Stimulated activated CD8-positive, alpha-beta memory T cell treated with anti-CD3 and anti-CD28 coated beads, Interleukin-7, amount 100 ng/mL, for 24 hours (primary cell): Measurements from ENCODE around the gene MAP2K3.

Experiments
- DNase-seq: peaks from one replicate; pipeline ENCODE4 v3.0.0-alpha.2; 2020; ENCODE audit warnings: low read depth

Gene MAP2K3

GRCh38 chr17:21282850-21283249 is 1.7 kb upstream of the MAP2K3 start:
- DNase-seq, result no peak

- DNase-seq, result no peak
Measured at GRCh38 chr17:21283482-21284318, 811 bp upstream of the MAP2K3 start.

GRCh38 chr17:21285164-21286065 is 904 bp downstream of the MAP2K3 start:
- DNase-seq, result no peak

- no peak for DNase-seq
Measured at GRCh38 chr17:21286066-21286770, 1.7 kb downstream of the MAP2K3 start.

- DNase-seq, result no peak
Measured at GRCh38 chr17:21286909-21287702, 2.6 kb downstream of the MAP2K3 start.

GRCh38 chr17:21287703-21288449 is 3.4 kb downstream of the MAP2K3 start:
- peak; percentile 95 for DNase-seq

GRCh38 chr17:21288571-21289017 is 4.1 kb downstream of the MAP2K3 start:
- no peak for DNase-seq

GRCh38 chr17:21289175-21289901 is 4.8 kb downstream of the MAP2K3 start:
- no peak for DNase-seq

GRCh38 chr17:21289902-21290571 is 5.5 kb downstream of the MAP2K3 start:
- DNase-seq, result no peak

- no peak for DNase-seq
Measured at GRCh38 chr17:21291357-21291756, 6.8 kb downstream of the MAP2K3 start.

- no peak for DNase-seq
Measured at GRCh38 chr17:21291862-21292261, 7.4 kb downstream of the MAP2K3 start.

GRCh38 chr17:21292867-21293830 is 8.6 kb downstream of the MAP2K3 start:
- no peak for DNase-seq

GRCh38 chr17:21293831-21294210 is 9.3 kb downstream of the MAP2K3 start:
- no peak for DNase-seq

- no peak for DNase-seq
Measured at GRCh38 chr17:21294321-21295035, 10.0 kb downstream of the MAP2K3 start.

GRCh38 chr17:21295036-21295952 is 10.8 kb downstream of the MAP2K3 start:
- no peak for DNase-seq
